Putamen (tissue), 1 donor: Measurements from ENCODE around the gene SCYGR4.
A peak's percentile ranks its signal among the peaks of the same experiment; 100 is the strongest.
"Not testable (repeated sequence)": the region's sequence is repeated elsewhere in the genome, so short reads cannot be mapped to it uniquely, and the experiment has no call there.

ENCODE experiments used
- DNase-seq: peaks from one replicate; pipeline ENCODE4 v3.0.0-alpha.2; 2016; ENCODE audit warnings: low spot score

The SCYGR4 gene, protein sequence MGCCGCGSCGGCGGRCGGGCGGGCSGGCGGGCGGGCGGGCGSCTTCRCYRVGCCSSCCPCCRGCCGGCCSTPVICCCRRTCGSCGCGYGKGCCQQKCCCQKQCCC

DNA sequence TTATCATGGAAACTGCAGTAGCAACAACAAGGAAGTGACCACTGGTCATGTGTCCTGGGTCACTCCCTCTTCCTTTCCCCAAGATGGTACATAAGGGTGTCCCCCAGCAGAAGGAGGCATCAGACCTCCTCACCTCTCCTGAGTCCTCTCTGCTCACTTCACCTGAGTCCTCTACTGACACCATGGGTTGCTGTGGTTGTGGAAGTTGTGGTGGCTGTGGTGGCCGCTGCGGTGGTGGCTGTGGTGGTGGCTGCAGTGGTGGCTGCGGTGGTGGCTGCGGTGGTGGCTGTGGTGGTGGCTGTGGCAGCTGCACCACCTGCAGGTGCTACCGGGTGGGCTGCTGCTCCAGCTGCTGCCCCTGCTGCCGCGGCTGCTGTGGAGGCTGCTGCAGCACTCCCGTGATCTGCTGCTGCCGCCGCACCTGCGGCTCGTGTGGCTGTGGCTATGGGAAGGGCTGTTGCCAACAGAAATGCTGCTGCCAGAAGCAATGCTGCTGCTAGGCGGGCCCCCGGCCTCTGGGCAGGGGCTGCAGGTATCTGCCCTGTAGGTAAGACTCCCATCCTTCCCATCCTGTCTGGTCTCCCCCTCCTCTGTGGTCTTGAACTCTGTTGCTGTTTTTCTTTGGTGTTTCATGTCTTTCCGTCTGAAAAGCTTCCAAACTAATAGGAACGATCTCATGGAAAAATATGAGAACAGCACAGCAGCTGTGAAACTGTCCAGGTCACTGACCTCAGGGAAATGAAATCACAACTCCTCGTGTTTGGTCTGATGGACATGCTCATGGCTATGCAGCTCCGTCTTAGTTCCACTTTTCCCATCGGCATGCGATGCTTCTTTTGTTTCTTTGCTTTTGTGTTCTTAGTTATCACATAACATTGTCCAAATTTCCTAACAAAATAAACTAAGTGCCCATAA lies at the start of gene SCYGR4:
TSS of gene SCYGR4 (plus strand) at position 183 of the 915 bp plus-strand sequence. CDS start at position 183, 0 bp downstream.
- no peak for DNase-seq

GRCh38 chr2:227568852-227569169 lies 48.5 kb upstream of the SCYGR4 start:
- DNase-seq: no peak

DNA sequence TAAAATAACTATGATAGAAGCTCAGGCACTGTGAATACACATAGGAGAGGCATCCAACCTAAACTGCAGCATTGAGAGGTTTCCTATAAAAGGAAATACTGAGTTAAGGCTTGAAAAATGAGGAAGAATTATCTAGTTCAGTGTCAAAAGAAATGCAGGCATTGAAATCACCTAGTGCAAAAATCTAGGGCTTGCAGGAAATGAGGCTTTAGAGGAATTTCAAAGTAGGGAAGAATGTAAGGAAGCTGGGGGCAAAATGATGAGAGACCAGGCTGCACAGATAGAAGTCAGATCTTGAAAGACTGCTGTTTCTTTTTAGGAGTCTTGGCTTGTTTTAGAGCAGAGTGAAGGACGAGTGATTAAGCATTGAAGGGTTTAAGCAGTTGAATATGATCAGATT lies 46.7 kb upstream of the SCYGR4 start:
- no peak for DNase-seq

- DNase-seq: no peak
Measured at GRCh38 chr2:227576110-227576509, 41.2 kb upstream of the SCYGR4 start.

- no peak for DNase-seq
Measured at GRCh38 chr2:227576812-227577211, 40.5 kb upstream of the SCYGR4 start.

GRCh38 chr2:227577555-227577954 lies 39.7 kb upstream of the SCYGR4 start:
- no peak for DNase-seq

DNA sequence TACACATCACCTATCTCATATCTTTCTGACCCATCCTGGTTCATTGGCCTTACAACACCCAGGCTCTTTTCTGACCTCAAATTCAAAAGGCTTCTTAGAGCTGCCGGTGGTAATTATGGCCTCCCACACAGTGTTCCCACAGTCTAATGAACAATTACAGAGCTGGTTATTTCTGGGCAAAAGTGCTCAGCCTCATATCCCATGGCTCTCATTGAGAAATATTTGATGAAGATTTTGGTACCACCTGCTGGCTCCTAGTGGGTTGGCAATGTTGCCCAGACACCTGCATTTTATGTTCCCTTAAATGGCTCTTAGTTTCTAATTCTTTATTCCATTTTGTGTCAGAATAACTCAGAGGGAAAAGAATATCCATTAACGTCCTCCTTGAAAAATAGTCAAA lies 38.7 kb upstream of the SCYGR4 start:
- no peak for DNase-seq

- no peak for DNase-seq
Measured at GRCh38 chr2:227579791-227580190, 37.5 kb upstream of the SCYGR4 start.

GRCh38 chr2:227582369-227582768 lies 34.9 kb upstream of the SCYGR4 start:
- DNase-seq: no peak

GRCh38 chr2:227592694-227593387 lies 24.5 kb upstream of the SCYGR4 start:
- DNase-seq: no peak

DNA sequence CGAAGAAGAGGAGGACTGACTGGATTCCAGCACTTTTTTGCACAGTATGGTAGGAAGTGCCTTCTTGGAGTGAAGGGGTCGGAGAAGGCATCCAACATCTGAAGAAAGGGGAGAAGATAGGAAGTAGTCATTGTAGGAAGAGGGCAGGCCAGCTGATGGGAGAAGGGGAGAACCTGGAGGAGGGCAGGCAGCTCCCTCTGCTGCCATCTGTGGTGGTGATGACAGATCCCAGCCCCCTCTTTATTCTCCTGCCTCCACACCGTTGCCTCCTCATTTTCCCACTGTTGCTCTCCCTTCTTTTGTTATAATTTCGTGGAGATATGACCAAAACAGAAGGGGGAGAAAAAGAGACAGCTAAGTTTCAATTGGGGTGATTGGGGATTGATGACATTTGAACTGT lies 21.5 kb upstream of the SCYGR4 start:
- DNase-seq: no peak

DNA sequence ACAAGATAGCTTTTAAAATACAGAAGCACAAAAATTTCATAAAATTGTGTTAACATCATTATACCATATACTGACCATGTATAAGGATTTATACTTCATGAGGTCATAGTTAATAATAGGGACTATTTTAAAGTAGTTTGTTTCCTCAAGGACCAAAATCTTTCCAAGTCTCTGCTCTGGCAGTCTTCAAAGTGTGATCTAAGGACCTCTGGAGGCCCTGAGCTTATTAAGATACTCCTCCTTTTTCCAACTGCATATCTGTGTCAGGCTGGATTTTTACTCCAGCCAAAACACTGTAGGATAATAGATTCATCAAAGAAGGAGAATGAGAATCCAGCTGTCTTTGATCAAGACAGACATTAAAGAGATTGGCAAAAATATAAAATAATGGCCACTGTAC lies 20.3 kb upstream of the SCYGR4 start:
- DNase-seq: no peak

DNA sequence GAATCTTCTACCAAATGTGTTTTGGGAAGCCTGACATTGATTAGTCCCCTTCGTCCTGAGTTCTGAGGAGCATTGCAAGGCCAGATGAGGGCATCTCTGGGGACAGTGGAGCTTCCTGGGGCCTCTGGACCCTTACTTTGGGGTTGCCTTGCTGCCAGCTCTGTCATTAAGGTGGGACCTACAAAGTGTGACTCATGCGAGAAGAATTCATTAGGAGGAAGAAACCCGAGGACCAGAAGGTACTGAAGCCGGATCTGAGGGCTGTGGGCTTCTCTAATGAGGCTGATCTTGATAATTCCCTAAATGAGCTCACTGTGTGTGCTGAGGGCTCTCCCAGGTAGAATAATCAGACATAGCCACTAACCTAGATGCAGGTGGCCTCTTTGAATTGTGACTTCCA lies 19.3 kb upstream of the SCYGR4 start:
- no peak for DNase-seq

- not testable (repeated sequence) for DNase-seq
Measured at GRCh38 chr2:227598835-227599503, 18.3 kb upstream of the SCYGR4 start, which contains the start of gene SCYGR2. Gene SCYGR2 (plus strand): TSS chr2:227598893. CDS start chr2:227598893, 0 bp downstream.

DNA sequence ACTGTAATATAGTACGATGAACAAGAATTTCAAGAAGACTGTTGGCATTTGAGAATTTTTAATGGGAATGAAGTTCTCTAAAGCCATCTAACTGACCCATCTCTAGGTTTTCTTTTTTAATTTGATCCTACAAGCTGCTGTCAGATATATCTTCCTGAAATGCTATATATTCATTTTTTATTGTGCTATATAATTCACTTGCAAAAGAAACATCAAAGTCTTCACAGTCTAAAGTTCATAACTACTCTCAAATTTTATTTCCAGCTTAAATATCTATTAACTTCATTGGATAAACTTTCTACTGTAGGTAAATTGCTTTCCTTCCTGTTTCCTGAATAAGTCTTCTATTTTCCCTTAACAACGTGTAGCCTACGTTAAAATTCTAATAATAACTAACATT lies 14.9 kb upstream of the SCYGR4 start:
- no peak for DNase-seq

GRCh38 chr2:227606476-227606875 lies 10.8 kb upstream of the SCYGR4 start:
- DNase-seq: no peak

- DNase-seq: no peak
Measured at GRCh38 chr2:227607941-227608340, 9.4 kb upstream of the SCYGR4 start.

GRCh38 chr2:227608561-227609338 lies 8.5 kb upstream of the SCYGR4 start:
- peak; percentile 12 for DNase-seq

DNA sequence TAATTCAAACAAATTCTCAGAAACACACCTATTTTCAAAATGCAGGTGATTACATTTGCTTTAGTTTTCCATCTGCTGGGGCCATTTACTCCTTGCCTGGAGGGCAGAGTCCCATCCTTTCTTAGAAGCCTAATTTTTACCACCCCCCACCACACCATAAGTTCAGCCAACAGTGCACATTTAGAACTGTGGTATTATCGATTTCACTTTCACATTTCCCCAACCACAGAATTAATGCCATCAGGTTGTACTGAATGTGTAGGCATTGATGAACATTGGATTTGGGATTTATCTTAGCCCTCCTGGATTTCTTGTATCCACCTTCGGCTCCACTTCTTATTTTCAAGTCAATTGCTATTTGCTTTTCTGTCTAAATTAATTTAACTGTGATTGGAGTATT lies 7.2 kb upstream of the SCYGR4 start:
- no peak for DNase-seq

GRCh38 chr2:227612546-227613271 lies 4.6 kb upstream of the SCYGR4 start:
- no peak for DNase-seq

GRCh38 chr2:227613272-227613660 lies 4.0 kb upstream of the SCYGR4 start:
- DNase-seq: no peak
